H9 (cell line): ENCODE results near the gene CPM. TPM values are rescaled to one million over a fixed set of nuclear protein-coding genes. Genes with fewer than 3 reads are reported as not detected.

Experiments
- DNase-seq: peaks from one replicate; pipeline ENCODE4 v3.0.0-alpha.2; 2017
- H2AFZ ChIP-seq: one replicate; pipeline ENCODE4 v1.6.1; 2013; ENCODE audit warnings: mild to moderate bottlenecking, low read length, control low read depth, moderate library complexity
- H2AK5ac ChIP-seq: 2 replicates; pipeline ENCODE4 v1.6.1; 2013; ENCODE audit warnings: low read length, control low read depth, mixed read lengths; ENCODE audit not compliant: insufficient read length
- H2BK120ac ChIP-seq: one replicate; pipeline ENCODE4 v1.6.1; 2013; ENCODE audit warnings: low read depth, mild to moderate bottlenecking, low read length, control low read depth, inconsistent platforms; ENCODE audit not compliant: poor library complexity, severe bottlenecking
- H2BK12ac ChIP-seq: 2 replicates; pipeline ENCODE4 v1.6.1; 2013; ENCODE audit warnings: low read length, control low read depth, mixed read lengths, low read depth; ENCODE audit not compliant: insufficient read length
- H2BK15ac ChIP-seq: 2 replicates; pipeline ENCODE4 v1.6.1; 2013; ENCODE audit warnings: low read depth, low read length, control low read depth
- H2BK20ac ChIP-seq: one replicate; pipeline ENCODE4 v1.6.1; 2013; ENCODE audit warnings: low read depth, mild to moderate bottlenecking, low read length, control low read depth, inconsistent platforms; ENCODE audit not compliant: poor library complexity, severe bottlenecking
- H2BK5ac ChIP-seq: 2 replicates; pipeline ENCODE4 v1.6.1; 2013; ENCODE audit warnings: low read length, control low read depth, mixed read lengths; ENCODE audit not compliant: insufficient read length
- H3K14ac ChIP-seq: 2 replicates; pipeline ENCODE4 v1.6.1; 2013; ENCODE audit warnings: low read length, control low read depth; ENCODE audit not compliant: insufficient read depth
- H3K18ac ChIP-seq: 2 replicates; pipeline ENCODE4 v1.6.1; 2013; ENCODE audit warnings: low read depth, mild to moderate bottlenecking, mixed read lengths, low read length, control low read depth; ENCODE audit not compliant: insufficient read length
- H3K23ac ChIP-seq: 2 replicates; pipeline ENCODE4 v1.6.1; 2013; ENCODE audit warnings: low read length, control low read depth, mixed read lengths, low read depth; ENCODE audit not compliant: insufficient read length
- H3K23me2 ChIP-seq: 2 replicates; pipeline ENCODE4 v1.6.1; 2013; ENCODE audit warnings: low read depth, mild to moderate bottlenecking, mixed read lengths, low read length, control low read depth; ENCODE audit not compliant: insufficient read length, poor library complexity, severe bottlenecking
- H3K27ac ChIP-seq: 2 replicates; pipeline ENCODE4 v1.5.1; 2013; ENCODE audit warnings: low read length, control low read depth, mixed read lengths, low read depth; ENCODE audit not compliant: insufficient read length
- H3K27me3 ChIP-seq: 2 replicates; pipeline ENCODE4 v1.6.1; 2013; ENCODE audit warnings: low read length, control low read depth, inconsistent platforms; ENCODE audit not compliant: insufficient read depth
- H3K4ac ChIP-seq: 2 replicates; pipeline ENCODE4 v1.6.1; 2013; ENCODE audit warnings: low read depth, mild to moderate bottlenecking, control low read depth, inconsistent platforms, low read length, moderate library complexity
- H3K4me1 ChIP-seq: 2 replicates; pipeline ENCODE4 v1.6.1; 2013; ENCODE audit warnings: low read length, control low read depth, inconsistent platforms; ENCODE audit not compliant: insufficient read depth
- H3K4me2 ChIP-seq: 2 replicates; pipeline ENCODE4 v1.6.1; 2013; ENCODE audit warnings: low read length, control low read depth, mixed read lengths; ENCODE audit not compliant: insufficient read length, insufficient read depth
- H3K56ac ChIP-seq: 2 replicates; pipeline ENCODE4 v1.6.1; 2013; ENCODE audit warnings: low read depth, mild to moderate bottlenecking, mixed read lengths, low read length, control low read depth; ENCODE audit not compliant: insufficient read length
- H3K79me1 ChIP-seq: 2 replicates; pipeline ENCODE4 v1.6.1; 2013; ENCODE audit warnings: low read depth, mild to moderate bottlenecking, moderate library complexity, low read length, control low read depth, inconsistent platforms; ENCODE audit not compliant: insufficient read depth, poor library complexity, severe bottlenecking
- H3K79me2 ChIP-seq: 2 replicates; pipeline ENCODE4 v1.6.1; 2013; ENCODE audit warnings: low read length, control low read depth, inconsistent platforms; ENCODE audit not compliant: insufficient read depth
- H3K9ac ChIP-seq: 2 replicates; pipeline ENCODE4 v1.6.1; 2013; ENCODE audit warnings: low read length, control low read depth, mixed read lengths; ENCODE audit not compliant: insufficient read length; ENCODE audit errors: extremely low read depth
- H3K9me3 ChIP-seq: one replicate; pipeline ENCODE4 v1.6.1; 2013; ENCODE audit warnings: low read depth, low read length, inconsistent platforms; ENCODE audit not compliant: control insufficient read depth
- H3T11ph ChIP-seq: one replicate; pipeline ENCODE4 v1.6.1; 2013; ENCODE audit warnings: mild to moderate bottlenecking, low read length, control low read depth, inconsistent platforms
- H4K20me1 ChIP-seq: one replicate; pipeline ENCODE4 v1.6.1; 2013; ENCODE audit not compliant: control insufficient read depth, insufficient read length, insufficient read depth
- H4K5ac ChIP-seq: 2 replicates; pipeline ENCODE4 v1.6.1; 2013; ENCODE audit warnings: low read depth, mild to moderate bottlenecking, mixed read lengths, low read length, control low read depth; ENCODE audit not compliant: insufficient read length
- H4K8ac ChIP-seq: replicated peaks from 2 replicates; pipeline ENCODE4 v1.6.1; 2013; ENCODE audit warnings: low read length, control low read depth, mixed read lengths, low read depth; ENCODE audit not compliant: insufficient read length
- H4K91ac ChIP-seq: 2 replicates; pipeline ENCODE4 v1.6.1; 2013; ENCODE audit warnings: low read depth, mild to moderate bottlenecking, moderate library complexity, mixed read lengths, low read length, control low read depth; ENCODE audit not compliant: insufficient read length
- H3K27ac Mint-ChIP-seq, 3 experiments: 2 replicates in 2 of 3; 3 replicates in 1 of 3; pipeline ENCODE4 v1.8.0; 2020 to 2021; ENCODE audit warnings: mixed read lengths in 3 of 3, mild to moderate bottlenecking in 1 of 3, moderate library complexity in 1 of 3
- H3K27me3 Mint-ChIP-seq: 2 replicates; pipeline ENCODE4 v1.8.0; 2021; ENCODE audit warnings: low read depth, mild to moderate bottlenecking, moderate library complexity, mixed read lengths
- H3K36me3 Mint-ChIP-seq, 3 experiments: 2 replicates in 2 of 3; 3 replicates in 1 of 3; pipeline ENCODE4 v1.8.0; 2020 to 2021; ENCODE audit warnings: low read depth in 3 of 3, mixed read lengths in 3 of 3; ENCODE audit not compliant: insufficient read depth in 1 of 3
- H3K4me1 Mint-ChIP-seq, 2 experiments: 2 replicates each; pipeline ENCODE4 v1.8.0; 2020; ENCODE audit warnings: mixed read lengths in 2 of 2
- H3K4me3 Mint-ChIP-seq, 2 experiments: 2 replicates in 1 of 2; 3 replicates in 1 of 2; pipeline ENCODE4 v1.8.0; 2020 to 2021; ENCODE audit warnings: mild to moderate bottlenecking in 2 of 2, mixed read lengths in 2 of 2, moderate library complexity in 1 of 2
- H3K9me3 Mint-ChIP-seq, 2 experiments: 2 replicates in 1 of 2; 3 replicates in 1 of 2; pipeline ENCODE4 v1.8.0; 2020; ENCODE audit warnings: mild to moderate bottlenecking in 2 of 2, mixed read lengths in 2 of 2, moderate library complexity in 1 of 2
- CTCF ChIP-seq: fragments of 200-600 bp; sonication (generic); conservative IDR thresholded peaks from 3 replicates; pipeline ENCODE4 v1.8.0; 2021; ENCODE audit warnings: antibody characterized with exemption, mild to moderate bottlenecking
- WGBS: extraction: QIAGEN DNeasy Blood & Tissue Kit; methylation state at CpG from one replicate; pipeline ENCODE4 v1.1.7; 2013; ENCODE audit warnings: missing lambda C conversion rate, low lambda C conversion rate, mixed read lengths; ENCODE audit not compliant: insufficient read length; ENCODE audit errors: extremely low coverage; 5-methylcytosine and 5-hydroxymethylcytosine counted together
- total RNA-seq: library from RNA; stranded (reverse); gene quantifications from 2 replicates; pipeline ENCODE4 v1.2.1, GENCODE V29; 2021

Gene CPM
- total RNA-seq, 1 experiment from 2014 or later: 1.2 TPM

GRCh38 chr12:68842123-68842522 lies 90.8 kb downstream of the CPM start:
- H3K36me3 Mint-ChIP-seq: peaks cover 13 to 58% (median 42%) of the 10 kb centered on the region in 3 experiments; a peak in 6 of 7 replicates
- no peak overlapping the region for H3K27ac Mint-ChIP-seq
- H3T11ph ChIP-seq: no peak overlapping the region
- H3K4me1 ChIP-seq: no peaks in the 10 kb centered on the region
- H3K18ac ChIP-seq: no peak overlapping the region
- H3K56ac ChIP-seq: no peak overlapping the region
- H2BK15ac ChIP-seq: no peak overlapping the region
- H2AK5ac ChIP-seq: no peak overlapping the region
- no peak for TF ChIP-seq CTCF
- H3K27me3 Mint-ChIP-seq: no peaks in the 10 kb centered on the region
- H3K9ac ChIP-seq: no peak overlapping the region
- no peak for DNase-seq
- H2AFZ ChIP-seq: no peak overlapping the region
- no peak overlapping the region for H4K91ac ChIP-seq
- H3K4ac ChIP-seq: no peak overlapping the region
- no peaks in the 10 kb centered on the region for H3K4me1 Mint-ChIP-seq
- no peak overlapping the region for H3K14ac ChIP-seq
- H3K79me2 ChIP-seq: no peaks in the 10 kb centered on the region
- no peak overlapping the region for H3K4me2 ChIP-seq
- no peaks in the 10 kb centered on the region for H4K20me1 ChIP-seq
- no peaks in the 10 kb centered on the region for H3K9me3 Mint-ChIP-seq
- no peak overlapping the region for H3K23ac ChIP-seq
- no peaks in the 10 kb centered on the region for H3K9me3 ChIP-seq
- no peaks in the 10 kb centered on the region for H3K23me2 ChIP-seq
- WGBS: no CpG with 5 or more reads among the region's 3 CpGs
- H2BK12ac ChIP-seq: no peak overlapping the region
- H3K4me3 Mint-ChIP-seq: no peak overlapping the region
- no peak overlapping the region for H2BK120ac ChIP-seq
- H4K8ac ChIP-seq: no peak overlapping the region
- H3K79me1 ChIP-seq: no peaks in the 10 kb centered on the region
- no peak overlapping the region for H2BK20ac ChIP-seq
- H2BK5ac ChIP-seq: no peak overlapping the region
- H3K27ac ChIP-seq: no peak overlapping the region
- H3K27me3 ChIP-seq: no peaks in the 10 kb centered on the region
- H4K5ac ChIP-seq: no peak overlapping the region
